Upper lobe of right lung (tissue), 1 donor: Measurements from ENCODE around the gene HEY2. TPM values are rescaled to one million over a fixed set of nuclear protein-coding genes. Genes with fewer than 3 reads are reported as not detected.
"Not testable (repeated sequence)": the region's sequence is repeated elsewhere in the genome, so short reads cannot be mapped to it uniquely, and the experiment has no call there.

ENCODE experiments used
- ATAC-seq: fragments of 200-7000 bp; cut with Tn5 transposase; one replicate; pipeline ENCODE4 v1.9.1; 2020; ENCODE audit warnings: mild to moderate bottlenecking, moderate library complexity
- DNase-seq: peaks from one replicate; pipeline ENCODE4 v3.0.0-alpha.2; 2020
- H3K27ac ChIP-seq: fragments of 200-600 bp; one replicate; pipeline ENCODE4 v1.8.0; 2022
- H3K27me3 ChIP-seq: fragments of 200-600 bp; one replicate; pipeline ENCODE4 v1.8.0; 2022; ENCODE audit warnings: mild to moderate bottlenecking
- H3K36me3 ChIP-seq: fragments of 200-600 bp; one replicate; pipeline ENCODE4 v1.8.0; 2022
- H3K4me1 ChIP-seq: fragments of 200-600 bp; one replicate; pipeline ENCODE4 v1.8.0; 2022
- H3K4me3 ChIP-seq: fragments of 200-600 bp; one replicate; pipeline ENCODE4 v1.8.0; 2022; ENCODE audit warnings: mild to moderate bottlenecking
- H3K9me3 ChIP-seq: fragments of 200-600 bp; one replicate; pipeline ENCODE4 v1.8.0; 2022
- intact Hi-C: fragments of 100-400 bp; cut with DNase I; formaldehyde crosslinking; loops from one replicate; pipeline ENCODE4 v1.11.0; 2022
- total RNA-seq: library from RNA; stranded (reverse); fragmentation: NEBNext Ultra II Directional; extraction: Animal tissue kit (Norgen Biotek cat#: 25700); gene quantifications from one replicate; pipeline ENCODE4 v1.2.1, GENCODE V29; 2021
- TF ChIP-seq, protein P1 (sequence below): fragments of 200-600 bp; IDR thresholded peaks from one replicate; pipeline ENCODE4 v1.8.0; 2022; ENCODE audit warnings: antibody characterized with exemption
- donor health status: DM: no; HTN: yes; CAD: no; lungs with severe emphysema.

HEY2 gene
- total RNA-seq, 1 donor from 2014 or later, result 2.2 TPM

DNA sequence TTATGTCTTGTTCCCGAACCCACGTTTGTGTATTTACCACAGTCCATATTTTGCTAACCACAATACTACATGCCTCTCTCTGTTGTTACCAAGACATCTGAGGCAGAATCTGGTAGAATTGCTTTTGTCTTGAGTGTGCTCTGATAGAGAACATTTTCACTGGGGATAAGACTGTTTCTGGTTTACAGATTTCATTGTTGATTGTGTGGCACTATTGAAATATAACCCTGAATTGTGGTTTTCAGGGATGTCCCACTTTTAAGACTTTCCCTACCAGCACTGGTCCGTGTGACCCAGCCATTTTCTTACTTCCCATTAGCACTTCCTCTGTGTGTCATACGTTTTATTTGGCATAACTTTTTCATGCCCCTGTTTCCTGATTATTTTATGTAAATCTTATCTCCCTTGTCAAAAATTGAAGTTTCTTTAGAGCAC is 53.5 kb downstream of the HEY2 start:
- H3K36me3 ChIP-seq, result peaks cover 4% of the 10 kb centered on the region
- no peak overlapping the region for H3K4me3 ChIP-seq
- no peak for DNase-seq
- peak; percentile 72 for ATAC-seq
- intact Hi-C loops, result no loop called here
- TF ChIP-seq, protein P1, sequence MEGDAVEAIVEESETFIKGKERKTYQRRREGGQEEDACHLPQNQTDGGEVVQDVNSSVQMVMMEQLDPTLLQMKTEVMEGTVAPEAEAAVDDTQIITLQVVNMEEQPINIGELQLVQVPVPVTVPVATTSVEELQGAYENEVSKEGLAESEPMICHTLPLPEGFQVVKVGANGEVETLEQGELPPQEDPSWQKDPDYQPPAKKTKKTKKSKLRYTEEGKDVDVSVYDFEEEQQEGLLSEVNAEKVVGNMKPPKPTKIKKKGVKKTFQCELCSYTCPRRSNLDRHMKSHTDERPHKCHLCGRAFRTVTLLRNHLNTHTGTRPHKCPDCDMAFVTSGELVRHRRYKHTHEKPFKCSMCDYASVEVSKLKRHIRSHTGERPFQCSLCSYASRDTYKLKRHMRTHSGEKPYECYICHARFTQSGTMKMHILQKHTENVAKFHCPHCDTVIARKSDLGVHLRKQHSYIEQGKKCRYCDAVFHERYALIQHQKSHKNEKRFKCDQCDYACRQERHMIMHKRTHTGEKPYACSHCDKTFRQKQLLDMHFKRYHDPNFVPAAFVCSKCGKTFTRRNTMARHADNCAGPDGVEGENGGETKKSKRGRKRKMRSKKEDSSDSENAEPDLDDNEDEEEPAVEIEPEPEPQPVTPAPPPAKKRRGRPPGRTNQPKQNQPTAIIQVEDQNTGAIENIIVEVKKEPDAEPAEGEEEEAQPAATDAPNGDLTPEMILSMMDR, result no peak
- H3K27ac ChIP-seq, result peak overlapping the region; percentile 70
- H3K9me3 ChIP-seq, result no peaks in the 10 kb centered on the region
- H3K27me3 ChIP-seq, result no peaks in the 10 kb centered on the region
- peaks cover 36% of the 10 kb centered on the region for H3K4me1 ChIP-seq

GRCh38 chr6:125804264-125804663 is 54.8 kb downstream of the HEY2 start:
- H3K4me3 ChIP-seq, result no peak overlapping the region
- no peak for ATAC-seq
- H3K27ac ChIP-seq, result no peak overlapping the region
- no peaks in the 10 kb centered on the region for H3K9me3 ChIP-seq
- H3K4me1 ChIP-seq, result peaks cover 25% of the 10 kb centered on the region
- intact Hi-C loops, result no loop called here
- H3K27me3 ChIP-seq, result no peaks in the 10 kb centered on the region
- TF ChIP-seq, protein P1, result no peak
- no peak for DNase-seq
- H3K36me3 ChIP-seq, result peaks cover 4% of the 10 kb centered on the region

DNA sequence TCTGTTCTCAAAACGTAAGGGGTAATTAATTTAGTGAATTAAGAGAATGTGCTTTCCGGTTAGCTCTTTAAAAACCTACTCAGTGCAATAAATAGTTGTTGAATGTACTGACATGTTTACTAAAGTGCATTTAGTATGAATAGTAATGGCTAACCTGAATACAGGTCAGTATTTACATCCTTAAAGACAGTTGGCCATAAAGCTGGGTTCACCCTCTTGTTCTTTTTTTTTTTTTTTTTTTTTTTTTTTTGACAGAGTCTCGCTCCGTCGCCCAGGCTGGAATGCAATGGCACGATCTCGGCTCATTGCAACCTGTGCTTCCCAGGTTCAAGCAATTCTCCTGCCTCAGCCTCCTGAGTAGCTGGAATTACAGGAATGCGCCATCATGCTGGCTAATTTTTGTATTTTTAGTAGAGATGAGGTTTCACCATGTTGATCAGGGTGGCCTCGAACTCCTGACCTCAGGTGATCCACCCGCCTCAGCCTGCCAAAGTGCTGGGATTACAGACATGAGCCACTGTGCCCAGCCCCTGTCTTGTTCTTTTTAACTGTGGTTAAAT is 55.5 kb downstream of the HEY2 start:
- DNase-seq, H3K9me3 ChIP-seq, ATAC-seq, H3K36me3 ChIP-seq, intact Hi-C loops, H3K27ac ChIP-seq, H3K27me3 ChIP-seq, H3K4me3 ChIP-seq: not testable (repeated sequence)
- peaks cover 20% of the 10 kb centered on the region for H3K4me1 ChIP-seq

DNA sequence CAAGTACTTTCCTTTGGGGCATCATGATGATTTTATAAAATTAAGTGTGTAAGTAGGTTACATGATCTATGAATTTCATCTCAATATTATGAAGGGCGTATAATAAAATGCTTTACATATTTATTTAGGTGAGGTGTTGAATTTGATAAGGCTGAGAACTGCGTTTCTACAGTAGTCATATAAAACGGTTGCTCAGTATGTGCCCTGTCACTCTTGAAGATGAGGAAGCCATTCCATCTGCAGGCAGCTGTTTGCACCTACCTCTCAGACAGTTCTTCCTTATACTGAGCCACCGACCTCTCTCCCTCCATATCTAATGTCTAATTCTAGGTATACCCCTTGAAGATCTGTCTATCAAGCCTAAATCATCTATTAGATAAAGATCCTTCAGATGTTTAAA is 57.4 kb downstream of the HEY2 start:
- Histone ChIP-seq H3K36me3 (peaks cover 4% of the 10 kb centered on the region), H3K4me3 (no peak overlapping the region), H3K27me3 (no peaks in the 10 kb centered on the region), H3K4me1 (peaks cover 36% of the 10 kb centered on the region), H3K27ac (no peak overlapping the region), H3K9me3 (no peaks in the 10 kb centered on the region)
- TF ChIP-seq, protein P1, result no peak
- ATAC-seq, result no peak
- intact Hi-C loops, result no loop called here
- DNase-seq, result no peak

DNA sequence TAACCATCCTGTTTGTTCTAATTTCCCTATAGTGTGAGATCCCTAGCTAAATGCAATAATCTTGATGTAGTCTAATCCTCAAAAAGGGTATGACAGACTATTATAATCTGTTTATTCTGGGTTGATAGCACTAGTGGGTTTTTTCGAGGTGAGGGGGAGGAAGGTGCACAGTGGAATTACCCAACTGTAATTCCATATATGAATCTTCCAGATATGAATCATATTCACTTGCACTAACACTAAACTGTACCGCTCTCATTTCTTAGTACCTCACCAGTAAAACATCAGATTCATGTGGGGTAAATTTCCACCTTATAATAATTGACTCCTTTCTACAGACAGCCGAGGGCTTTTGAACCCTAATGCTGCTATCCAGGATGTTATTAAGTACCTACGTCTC is 57.9 kb downstream of the HEY2 start:
- no peak overlapping the region for H3K27ac ChIP-seq
- no peaks in the 10 kb centered on the region for H3K27me3 ChIP-seq
- H3K9me3 ChIP-seq, result no peaks in the 10 kb centered on the region
- no peak for ATAC-seq
- H3K36me3 ChIP-seq, result peaks cover 4% of the 10 kb centered on the region
- DNase-seq, result no peak
- no peak overlapping the region for H3K4me3 ChIP-seq
- H3K4me1 ChIP-seq, result peaks cover 33% of the 10 kb centered on the region
- TF ChIP-seq, protein P1, result no peak
- intact Hi-C loops, result no loop called here

DNA sequence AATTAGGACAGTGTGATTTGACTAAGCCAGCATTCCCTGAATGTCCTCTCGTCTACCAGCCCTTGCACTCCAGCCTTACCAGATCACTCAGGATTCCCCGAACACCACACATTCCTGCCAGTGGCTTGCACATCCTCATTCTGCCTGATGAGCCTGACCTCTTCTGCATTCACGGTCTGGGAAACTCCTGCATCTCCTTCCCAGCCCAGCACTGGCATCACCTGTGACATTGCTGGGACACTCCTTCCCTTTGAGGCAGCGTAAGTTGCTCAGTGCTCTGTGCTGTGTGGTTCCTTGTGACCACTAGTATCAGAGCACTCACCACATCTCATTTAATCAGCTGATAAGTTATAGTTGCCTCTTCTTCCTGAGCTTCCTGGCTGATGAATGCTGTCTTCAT is 58.6 kb downstream of the HEY2 start:
- DNase-seq, result no peak
- TF ChIP-seq, protein P1, result no peak
- Histone ChIP-seq H3K4me1 (peaks cover 25% of the 10 kb centered on the region), H3K27me3 (no peaks in the 10 kb centered on the region), H3K4me3 (no peak overlapping the region), H3K27ac (no peak overlapping the region), H3K36me3 (peaks cover 4% of the 10 kb centered on the region), H3K9me3 (no peaks in the 10 kb centered on the region)
- ATAC-seq, result peak; percentile 42
- intact Hi-C loops, result no loop called here
